ENCODE results near the gene SOX1. TPM values are rescaled to one million over a fixed set of nuclear protein-coding genes. Genes with fewer than 3 reads are reported as not detected.

SOX1 gene
- total RNA-seq, 6 experiments from 2014 or later = not detected

DNA sequence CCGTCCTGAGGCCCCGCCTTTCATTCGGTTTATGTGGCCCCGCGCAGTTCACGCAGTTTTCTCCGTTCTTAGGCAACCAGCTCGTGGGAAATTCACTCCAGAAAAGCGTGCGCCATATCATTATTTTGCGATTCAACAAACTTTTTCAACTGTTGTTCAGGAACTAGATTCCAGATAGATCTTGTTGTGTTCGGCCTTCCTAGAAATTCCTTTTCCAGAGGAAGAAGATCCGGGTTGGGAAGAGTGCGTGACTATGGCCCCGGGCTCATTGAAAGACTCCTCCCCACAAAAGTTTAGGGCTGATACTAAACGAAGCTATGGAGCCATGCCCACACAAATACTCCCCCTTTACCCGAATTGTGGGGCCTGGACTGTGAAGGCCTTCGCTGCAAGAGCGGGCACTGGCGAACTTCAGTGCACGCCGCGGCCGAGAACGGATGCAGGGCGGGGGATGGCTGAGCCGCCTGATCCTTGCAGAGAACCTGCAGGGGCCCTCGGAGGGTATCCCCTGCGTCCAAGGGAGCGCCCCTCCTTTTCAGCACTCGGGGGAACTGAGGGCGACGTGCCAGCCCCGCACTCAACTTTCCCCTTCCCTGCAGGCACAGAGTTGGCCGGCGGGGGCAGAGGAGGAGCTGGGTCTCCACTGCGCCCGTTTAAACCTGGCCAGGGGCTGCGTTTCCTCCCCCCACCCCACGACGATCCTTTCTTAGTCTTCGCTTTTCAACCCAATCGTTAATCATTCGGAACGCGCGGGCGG, 904 bp upstream of the SOX1 start:
- Mint-ChIP-seq H3K27me3 (ENCODE audit: insufficient read depth) (peaks cover 42% of the 10 kb centered on the region), H3K4me1 (ENCODE audit: low read depth) (no peaks in the 10 kb centered on the region), H3K9me3 (peaks cover 8% of the 10 kb centered on the region), H3K4me3 (no peak overlapping the region), H3K36me3 (ENCODE audit: low read depth) (peaks cover 6% of the 10 kb centered on the region; the same call in 1 of the 2 replicates), H3K27ac (no peak overlapping the region)
- DNase-seq = no peak
- no peak for TF ChIP-seq CTCF (IDR thresholded peaks at IDR 0.05)

- peaks cover 8% of the 10 kb centered on the region for H3K9me3 Mint-ChIP-seq
- H3K4me3 Mint-ChIP-seq = no peak overlapping the region
- TF ChIP-seq CTCF (IDR thresholded peaks at IDR 0.05) = no peak
- DNase-seq = no peak
- no peaks in the 10 kb centered on the region for H3K4me1 Mint-ChIP-seq (ENCODE audit: low read depth)
- peaks cover 6% of the 10 kb centered on the region for H3K36me3 Mint-ChIP-seq (ENCODE audit: low read depth)
- peaks cover 44% of the 10 kb centered on the region for H3K27me3 Mint-ChIP-seq (ENCODE audit: insufficient read depth)
- no peak overlapping the region for H3K27ac Mint-ChIP-seq
These were observed 335 bp upstream of the SOX1 start for GRCh38 chr13:112066624-112067004.

DNA sequence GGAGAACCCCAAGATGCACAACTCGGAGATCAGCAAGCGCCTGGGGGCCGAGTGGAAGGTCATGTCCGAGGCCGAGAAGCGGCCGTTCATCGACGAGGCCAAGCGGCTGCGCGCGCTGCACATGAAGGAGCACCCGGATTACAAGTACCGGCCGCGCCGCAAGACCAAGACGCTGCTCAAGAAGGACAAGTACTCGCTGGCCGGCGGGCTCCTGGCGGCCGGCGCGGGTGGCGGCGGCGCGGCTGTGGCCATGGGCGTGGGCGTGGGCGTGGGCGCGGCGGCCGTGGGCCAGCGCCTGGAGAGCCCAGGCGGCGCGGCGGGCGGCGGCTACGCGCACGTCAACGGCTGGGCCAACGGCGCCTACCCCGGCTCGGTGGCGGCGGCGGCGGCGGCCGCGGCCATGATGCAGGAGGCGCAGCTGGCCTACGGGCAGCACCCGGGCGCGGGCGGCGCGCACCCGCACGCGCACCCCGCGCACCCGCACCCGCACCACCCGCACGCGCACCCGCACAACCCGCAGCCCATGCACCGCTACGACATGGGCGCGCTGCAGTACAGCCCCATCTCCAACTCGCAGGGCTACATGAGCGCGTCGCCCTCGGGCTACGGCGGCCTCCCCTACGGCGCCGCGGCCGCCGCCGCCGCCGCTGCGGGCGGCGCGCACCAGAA, 1.1 kb downstream of the SOX1 start:
- peaks cover 6% of the 10 kb centered on the region for H3K36me3 Mint-ChIP-seq (ENCODE audit: low read depth)
- DNase-seq = no peak

DNA sequence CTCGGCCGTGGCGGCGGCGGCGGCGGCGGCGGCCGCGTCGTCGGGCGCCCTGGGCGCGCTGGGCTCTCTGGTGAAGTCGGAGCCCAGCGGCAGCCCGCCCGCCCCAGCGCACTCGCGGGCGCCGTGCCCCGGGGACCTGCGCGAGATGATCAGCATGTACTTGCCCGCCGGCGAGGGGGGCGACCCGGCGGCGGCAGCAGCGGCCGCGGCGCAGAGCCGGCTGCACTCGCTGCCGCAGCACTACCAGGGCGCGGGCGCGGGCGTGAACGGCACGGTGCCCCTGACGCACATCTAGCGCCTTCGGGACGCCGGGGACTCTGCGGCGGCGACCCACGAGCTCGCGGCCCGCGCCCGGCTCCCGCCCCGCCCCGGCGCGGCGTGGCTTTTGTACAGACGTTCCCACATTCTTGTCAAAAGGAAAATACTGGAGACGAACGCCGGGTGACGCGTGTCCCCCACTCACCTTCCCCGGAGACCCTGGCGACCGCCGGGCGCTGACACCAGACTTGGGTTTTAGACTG, 1.7 kb downstream of the SOX1 start:
- Mint-ChIP-seq H3K4me3 (no peak overlapping the region), H3K27me3 (ENCODE audit: insufficient read depth) (peaks cover 40% of the 10 kb centered on the region), H3K4me1 (ENCODE audit: low read depth) (no peaks in the 10 kb centered on the region), H3K36me3 (ENCODE audit: low read depth) (peaks cover 6% of the 10 kb centered on the region), H3K27ac (no peak overlapping the region), H3K9me3 (peaks cover 8% of the 10 kb centered on the region)
- DNase-seq = no peak
- TF ChIP-seq CTCF (IDR thresholded peaks at IDR 0.05) = no peak

More for the DNA sequence above, 1.1 kb downstream of the SOX1 start:
- H3K4me1 Mint-ChIP-seq (ENCODE audit: low read depth) = no peaks in the 10 kb centered on the region
- H3K27ac Mint-ChIP-seq = no peak overlapping the region
- peaks cover 41% of the 10 kb centered on the region for H3K27me3 Mint-ChIP-seq (ENCODE audit: insufficient read depth)
- H3K9me3 Mint-ChIP-seq = peaks cover 8% of the 10 kb centered on the region
- no peak for TF ChIP-seq CTCF (IDR thresholded peaks at IDR 0.05)
- H3K4me3 Mint-ChIP-seq = no peak overlapping the region

GRCh38 chr13:112069061-112069844, 2.3 kb downstream of the SOX1 start:
- DNase-seq = no peak
- Mint-ChIP-seq H3K4me3 (no peak overlapping the region), H3K4me1 (ENCODE audit: low read depth) (no peaks in the 10 kb centered on the region), H3K27ac (no peak overlapping the region), H3K36me3 (ENCODE audit: low read depth) (peaks cover 6% of the 10 kb centered on the region), H3K27me3 (ENCODE audit: insufficient read depth) (peaks cover 40% of the 10 kb centered on the region), H3K9me3 (peaks cover 8% of the 10 kb centered on the region)
- TF ChIP-seq CTCF (IDR thresholded peaks at IDR 0.05) = no peak

Measured in HFFc6 (cell line).